WI38 (cell line): ENCODE measurements around the gene NR4A1.
A peak's percentile ranks its signal among the peaks of the same experiment; 100 is the strongest.

Experiments used
- H3K4me3 ChIP-seq: 2 replicates; pipeline ENCODE4 v1.5.1; 2011; ENCODE audit warnings: low read depth, mild to moderate bottlenecking, control low read depth, low read length
- CTCF ChIP-seq: IDR thresholded peaks from 2 replicates; pipeline ENCODE4 v1.5.1; 2012; ENCODE audit warnings: low read depth, mild to moderate bottlenecking, control low read depth, low read length

NR4A1 gene

DNA sequence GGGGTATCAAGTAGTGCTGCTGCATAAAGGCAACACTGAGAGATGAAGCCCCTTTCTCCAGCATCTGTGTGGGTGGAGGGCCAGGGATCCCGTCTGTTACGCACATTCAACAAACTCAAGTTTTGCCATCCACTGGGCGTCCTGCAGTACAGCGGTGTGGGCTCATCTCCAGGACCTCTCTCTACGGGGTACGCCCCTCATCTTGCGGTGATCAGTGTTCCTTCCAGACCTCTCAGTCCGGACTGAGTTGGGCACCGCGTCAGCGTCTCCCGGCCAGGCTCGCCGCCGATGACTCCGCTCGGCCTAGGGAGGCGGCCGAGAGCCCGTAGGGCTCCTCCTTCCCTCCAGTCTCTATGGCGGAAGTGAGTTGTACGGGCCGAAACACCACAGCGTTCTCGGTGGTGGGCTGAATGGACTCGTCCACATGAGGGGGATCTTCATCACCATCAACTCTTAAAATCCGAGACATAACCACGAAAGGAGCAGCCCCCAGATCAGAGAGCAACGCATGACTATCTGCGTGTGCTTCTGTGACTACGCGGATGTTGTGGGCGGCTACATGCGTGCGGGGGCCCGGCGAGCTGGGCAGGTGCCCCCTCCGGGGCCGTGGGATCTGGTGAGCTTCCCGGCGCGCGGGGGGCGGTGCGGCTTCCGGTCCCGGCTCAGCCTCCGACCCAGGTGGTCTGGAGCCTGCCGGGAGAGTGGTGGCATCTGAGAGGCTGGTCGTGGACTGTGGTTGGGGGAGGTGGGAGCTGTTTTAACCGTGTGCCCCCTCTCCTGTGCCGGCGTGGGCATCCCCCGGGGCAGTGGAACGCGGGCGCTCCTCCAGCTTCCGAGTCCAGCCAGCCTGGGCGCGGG, 18.3 kb downstream of the NR4A1 start, which contains the start of gene ATG101:
ATG101 (plus strand) TSS at position 652 of the 858 bp plus-strand sequence. CDS start 3,673 bp downstream, outside the sequence.
- peak; percentile 47 for TF ChIP-seq CTCF
- H3K4me3 ChIP-seq = peak within 1 kb of the TSS; percentile 81

- TF ChIP-seq CTCF = no peak
- peak overlapping the region; percentile 81 for H3K4me3 ChIP-seq
These were observed 19.1 kb downstream of the NR4A1 start for GRCh38 chr12:52070185-52070925.

- H3K4me3 ChIP-seq = no peak overlapping the region
- no peak for TF ChIP-seq CTCF
These were observed 22.5 kb downstream of the NR4A1 start for GRCh38 chr12:52073531-52074381.

DNA sequence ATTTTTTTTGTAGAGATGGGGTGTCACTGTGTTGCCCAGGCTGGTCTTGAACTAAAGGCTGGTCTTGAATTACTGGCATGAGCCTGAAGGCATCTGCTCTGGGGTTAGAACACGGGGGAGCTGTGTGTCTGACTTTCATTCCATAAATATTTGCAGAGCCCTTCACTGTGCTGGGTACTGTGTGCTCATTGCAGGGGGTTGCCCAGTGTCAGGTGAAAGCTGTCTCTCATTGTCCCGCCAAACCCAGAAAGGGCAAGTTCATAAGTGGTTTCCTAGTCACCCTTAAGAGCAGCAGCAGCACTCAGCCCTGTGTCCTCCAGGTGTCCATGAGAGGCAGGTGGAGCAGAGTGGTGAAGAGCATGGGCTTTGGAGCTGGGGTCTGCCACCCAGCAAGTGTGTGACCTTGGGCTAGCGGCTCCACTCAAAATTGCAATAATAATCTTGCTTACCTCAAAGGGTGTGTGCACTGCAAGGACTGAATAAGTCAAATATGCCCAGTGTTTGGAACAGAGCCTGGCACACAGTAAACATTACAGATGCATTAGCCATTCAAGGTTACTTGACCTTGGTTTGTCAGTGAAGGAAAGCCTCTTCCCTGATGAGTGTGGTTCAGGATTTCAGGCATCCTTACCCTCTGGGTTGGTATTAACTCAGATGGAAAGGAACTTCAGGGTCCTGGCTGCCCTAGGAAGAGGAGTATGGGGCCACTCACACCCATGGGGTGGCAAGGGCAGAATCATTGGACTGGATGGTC, 23.9 kb downstream of the NR4A1 start:
- no peak overlapping the region for H3K4me3 ChIP-seq
- no peak for TF ChIP-seq CTCF

- TF ChIP-seq CTCF = no peak
- H3K4me3 ChIP-seq = no peak overlapping the region
These were observed 25.6 kb downstream of the NR4A1 start for GRCh38 chr12:52076811-52077210.

GRCh38 chr12:52078276-52078675, 27.0 kb downstream of the NR4A1 start:
- TF ChIP-seq CTCF = no peak
- H3K4me3 ChIP-seq = no peak overlapping the region
